ENCODE measurements around the gene NELFA.

Gene NELFA

DNA sequence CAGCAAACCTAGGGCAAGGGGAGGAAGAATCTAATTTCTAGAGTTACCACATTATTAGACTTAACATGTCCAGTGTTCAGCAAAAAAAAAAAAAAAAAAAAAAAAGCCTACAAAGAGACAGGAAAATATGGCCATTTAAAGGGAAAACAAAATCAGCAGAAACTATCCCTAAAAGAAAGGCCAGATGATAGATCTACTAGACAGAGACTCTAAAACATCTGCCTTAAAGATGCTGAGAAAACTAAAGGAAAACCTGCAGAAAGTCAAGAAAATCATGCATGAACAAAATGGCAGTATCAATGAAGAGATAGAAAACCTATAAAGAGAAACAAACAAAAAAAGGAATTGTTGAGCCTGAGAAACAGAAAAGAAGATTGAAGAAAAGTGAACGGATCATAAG is 43.8 kb downstream of the NELFA start:
- DNase-seq (ENCODE audit: low read depth): no peak

DNA sequence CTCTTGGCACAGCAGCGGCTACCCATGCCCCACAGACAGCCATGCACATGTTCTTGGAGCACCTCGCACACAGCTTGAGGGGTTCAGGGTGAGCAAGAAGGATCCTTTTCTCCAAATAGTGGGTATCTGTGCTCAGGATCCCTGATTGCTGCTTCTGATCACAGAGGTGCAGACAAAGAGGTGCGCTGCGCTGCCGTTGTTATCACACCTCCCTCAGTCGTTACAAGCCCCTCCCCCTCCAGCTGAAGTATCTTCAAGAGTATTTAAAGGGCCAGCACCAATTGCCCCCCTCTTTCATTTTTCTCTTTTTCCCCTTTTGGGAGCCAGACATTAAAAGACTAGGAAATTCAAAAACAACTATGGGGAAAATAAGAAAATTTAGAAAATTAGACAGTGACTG is 44.3 kb downstream of the NELFA start:
- DNase-seq (ENCODE audit: low read depth): no peak

DNA sequence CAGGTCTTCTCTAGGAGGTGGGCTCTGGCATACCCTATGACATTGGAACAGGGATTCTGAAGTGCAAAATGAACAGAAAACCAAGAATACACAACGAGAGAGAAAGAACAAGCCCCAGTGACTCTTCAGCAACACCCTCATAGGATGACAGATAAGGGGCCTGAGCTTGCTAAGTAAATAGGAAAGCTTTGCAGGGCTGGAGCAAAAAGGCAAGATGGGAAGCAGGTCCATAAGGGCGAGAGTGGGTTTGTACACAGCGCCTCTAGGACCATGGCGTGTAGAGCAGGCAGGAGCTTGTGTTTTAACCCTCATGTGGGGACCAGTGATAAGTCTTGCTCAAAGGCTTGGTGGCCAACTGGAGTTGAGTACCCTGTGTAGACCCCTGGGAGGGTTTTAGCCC is 45.8 kb downstream of the NELFA start:
- no peak for DNase-seq (ENCODE audit: low read depth)

DNA sequence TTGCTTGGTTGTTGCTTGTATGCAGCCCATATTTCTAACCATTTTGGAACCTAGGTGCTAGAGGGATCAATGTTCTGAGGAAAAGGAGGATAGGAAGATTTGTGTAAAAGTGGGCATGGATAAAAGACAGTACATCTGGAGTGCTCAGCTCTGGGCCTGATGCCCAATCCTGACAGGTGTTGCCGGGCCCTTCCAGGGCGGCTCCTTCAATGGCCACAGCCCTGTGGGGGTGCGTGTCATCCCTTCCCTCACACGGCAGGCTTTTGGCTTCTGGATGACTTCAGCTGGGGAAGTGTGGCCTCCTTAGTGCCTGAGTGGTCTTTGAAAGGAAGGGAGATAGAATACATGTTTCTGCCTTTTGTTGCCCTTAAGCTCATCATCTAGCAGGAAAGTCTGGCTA is 47.2 kb downstream of the NELFA start:
- DNase-seq (ENCODE audit: low read depth): no peak

DNA sequence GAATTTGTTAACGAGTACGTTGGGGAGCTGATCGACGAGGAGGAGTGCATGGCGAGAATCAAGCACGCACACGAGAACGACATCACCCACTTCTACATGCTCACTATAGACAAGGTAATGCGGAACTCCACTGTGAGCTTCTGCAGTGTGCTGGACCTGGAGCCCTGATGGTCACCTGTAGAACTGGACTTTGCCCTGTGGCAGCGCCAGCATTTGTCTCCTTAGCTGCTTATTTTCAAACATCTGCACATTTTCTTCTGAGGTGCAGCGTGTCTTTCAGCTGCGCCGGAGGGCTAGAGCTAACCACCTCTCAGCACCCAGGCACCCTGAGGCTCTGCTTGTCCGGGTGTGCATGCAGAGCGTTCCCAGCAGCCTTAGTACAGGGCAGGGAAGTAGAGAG is 47.7 kb downstream of the NELFA start:
- DNase-seq (ENCODE audit: low read depth): no peak

DNA sequence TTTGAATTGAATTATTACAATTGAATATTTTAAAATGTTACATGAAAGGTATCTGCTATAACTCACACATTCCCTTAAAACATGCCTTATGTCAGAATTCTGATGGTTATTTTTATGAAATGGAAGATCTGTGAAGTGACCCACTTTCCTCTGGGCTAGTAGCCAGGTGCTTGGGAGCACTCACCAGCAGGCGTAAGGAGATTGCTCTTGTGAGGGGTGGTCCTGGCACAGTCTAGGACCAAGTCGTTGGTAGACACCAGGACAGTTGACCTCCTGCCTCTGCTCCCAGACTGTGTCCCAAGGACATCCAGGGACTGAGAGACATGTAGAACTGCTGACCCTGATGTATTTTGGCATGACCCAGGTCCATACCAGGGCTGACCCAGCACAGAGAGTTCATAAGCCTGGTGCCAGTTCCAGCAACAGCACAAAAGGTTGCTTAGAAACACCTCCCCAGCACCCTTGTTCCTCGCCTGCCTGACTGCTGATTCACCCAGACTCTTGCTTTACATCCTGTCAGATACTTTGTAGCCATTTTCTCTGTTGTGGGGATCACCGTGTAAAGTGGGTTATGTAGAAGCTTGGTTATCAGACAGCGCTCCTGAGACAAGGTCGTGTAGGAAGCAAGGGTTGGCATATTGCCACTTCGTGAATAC is 48.5 kb downstream of the NELFA start:
- DNase-seq (ENCODE audit: low read depth): no peak

DNA sequence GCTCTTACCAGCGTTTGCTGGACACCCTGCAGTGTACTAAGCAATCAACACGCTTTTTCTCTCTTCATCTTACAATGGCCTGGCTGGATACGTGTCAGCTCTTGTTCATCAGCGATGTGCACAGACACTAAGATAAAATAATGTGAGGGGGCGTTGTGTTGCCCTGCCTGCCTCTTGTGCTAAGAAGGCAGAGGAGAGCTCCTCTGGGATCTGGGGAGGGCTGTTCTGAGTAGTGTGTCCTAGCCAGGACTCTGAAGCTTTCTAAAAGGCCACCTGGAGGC is 49.7 kb downstream of the NELFA start:
- DNase-seq (ENCODE audit: low read depth): no peak

DNA sequence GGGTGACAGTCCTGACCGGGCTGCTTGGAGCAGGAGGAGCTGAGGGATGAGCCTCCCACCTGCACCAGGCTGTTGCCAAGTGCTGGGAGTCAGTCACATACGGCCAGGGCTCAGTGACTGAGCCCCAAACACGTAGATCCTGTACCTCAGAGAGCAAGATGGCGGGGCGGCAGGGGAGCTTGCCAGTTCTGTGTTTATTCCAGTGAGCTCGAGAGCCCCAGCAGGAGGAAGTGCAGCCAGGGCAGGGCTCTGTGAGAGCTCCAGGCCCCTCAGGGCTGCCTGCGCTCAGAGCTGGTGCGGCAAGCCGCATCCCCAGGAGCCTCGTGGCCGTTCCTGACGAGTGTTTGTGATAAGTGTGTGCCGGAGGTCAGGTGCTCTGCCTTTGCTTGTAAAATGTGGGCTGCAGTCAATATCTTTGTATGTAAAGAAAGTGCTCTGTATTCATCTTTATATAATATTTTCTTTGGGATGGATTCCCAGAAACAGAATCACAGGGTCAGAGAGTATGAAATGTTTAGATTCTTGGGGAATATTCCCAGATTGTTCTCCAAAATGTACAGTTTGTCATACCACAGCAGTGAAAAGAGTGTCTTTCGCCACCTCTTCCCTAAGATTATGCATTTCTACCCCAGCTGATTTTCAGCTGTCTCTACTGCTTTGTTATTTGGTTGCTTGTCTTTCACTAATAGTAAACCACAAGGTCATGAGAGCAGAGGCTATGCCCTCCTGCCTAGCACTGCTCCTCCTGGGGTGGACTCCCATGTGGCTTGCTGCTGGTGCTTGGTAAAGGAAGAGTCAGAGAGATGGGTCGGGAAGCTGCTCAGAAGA is 50.3 kb downstream of the NELFA start:
- DNase-seq (ENCODE audit: low read depth): no peak

DNA sequence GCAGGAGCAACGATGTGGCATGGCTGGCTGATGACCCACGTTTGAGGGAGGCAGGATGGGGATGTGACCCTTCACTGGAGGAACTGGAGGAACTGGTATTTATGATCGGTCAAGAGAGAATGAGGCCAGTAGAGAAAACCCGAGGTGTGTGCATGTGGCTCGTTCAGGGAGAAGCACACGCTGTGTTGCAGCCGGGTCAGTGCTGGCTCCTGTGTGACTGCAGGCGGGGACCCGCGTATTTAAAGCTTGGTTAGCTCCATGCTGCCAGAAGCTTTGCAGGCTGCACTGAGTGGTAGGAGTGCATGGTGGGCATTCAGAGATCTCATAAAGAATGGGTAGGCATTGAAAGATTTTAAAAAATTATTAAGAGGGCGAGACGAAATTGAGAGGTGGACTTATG is 52.1 kb downstream of the NELFA start:
- no peak for DNase-seq (ENCODE audit: low read depth)

DNA sequence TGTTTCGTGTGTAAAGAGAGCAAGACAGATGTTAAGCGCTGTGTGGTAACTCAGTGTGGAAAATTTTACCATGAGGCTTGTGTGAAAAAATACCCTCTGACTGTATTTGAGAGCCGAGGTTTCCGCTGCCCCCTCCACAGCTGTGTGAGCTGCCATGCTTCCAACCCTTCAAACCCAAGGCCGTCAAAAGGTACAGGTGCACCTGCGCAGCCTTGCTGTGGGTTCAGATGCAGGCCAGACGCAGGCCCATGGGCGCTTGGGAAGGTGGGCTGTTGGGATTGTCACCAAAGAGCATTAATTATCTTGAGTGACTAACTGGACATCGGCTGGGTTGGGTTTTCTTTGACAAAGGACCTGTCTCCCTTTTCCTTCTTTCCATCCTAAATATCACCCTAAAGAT is 55.4 kb downstream of the NELFA start:
- no peak for DNase-seq (ENCODE audit: low read depth)

DNA sequence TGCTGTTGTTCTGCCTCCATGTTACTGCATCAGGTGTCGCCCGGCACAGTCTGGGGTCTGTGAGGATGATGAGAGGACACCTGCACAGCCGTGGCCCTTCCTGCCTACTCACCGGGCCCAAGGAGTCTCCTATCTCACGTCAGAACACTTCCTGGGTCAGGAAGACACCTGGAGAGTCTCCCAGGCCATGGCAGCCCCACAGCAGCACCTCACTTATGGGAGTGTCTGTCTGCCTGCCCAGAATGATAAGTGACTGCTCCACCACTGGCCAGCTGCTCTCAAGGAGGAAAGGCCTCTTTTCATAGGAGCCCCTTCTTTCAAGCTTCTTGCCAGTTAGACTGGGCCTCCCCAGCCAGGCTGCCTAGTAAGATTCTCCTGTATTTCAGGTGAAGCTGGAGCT is 56.1 kb downstream of the NELFA start:
- DNase-seq (ENCODE audit: low read depth): no peak

DNA sequence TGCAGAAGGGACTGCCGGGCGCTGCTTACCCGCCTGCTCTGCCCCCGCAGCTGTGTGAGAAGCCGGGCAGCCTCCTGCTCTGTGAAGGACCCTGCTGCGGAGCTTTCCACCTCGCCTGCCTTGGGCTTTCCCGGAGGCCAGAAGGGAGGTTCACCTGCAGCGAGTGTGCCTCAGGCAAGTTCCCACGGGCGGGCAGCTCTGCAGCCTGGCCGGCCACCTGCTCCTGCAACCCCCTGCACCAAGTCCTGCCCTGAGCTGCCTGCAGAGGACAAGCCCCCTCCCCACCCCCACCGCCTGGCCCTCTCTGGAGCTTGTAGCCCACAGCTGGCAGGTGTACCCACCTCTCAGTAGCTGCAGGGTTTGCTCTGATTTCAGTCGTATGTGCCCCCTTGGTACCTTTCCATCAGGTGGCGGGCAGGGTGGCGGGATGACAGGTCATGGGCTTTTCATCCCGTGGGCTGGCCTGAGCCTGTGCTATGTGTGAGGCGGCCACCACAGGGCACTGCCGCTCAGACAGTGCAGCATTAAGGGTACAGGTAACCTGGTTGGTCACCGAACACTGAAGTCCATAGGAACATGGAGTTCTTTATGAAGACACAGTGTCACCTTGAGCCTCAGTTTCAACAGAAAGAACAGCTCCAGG is 56.6 kb downstream of the NELFA start:
- no peak for DNase-seq (ENCODE audit: low read depth)

DNA sequence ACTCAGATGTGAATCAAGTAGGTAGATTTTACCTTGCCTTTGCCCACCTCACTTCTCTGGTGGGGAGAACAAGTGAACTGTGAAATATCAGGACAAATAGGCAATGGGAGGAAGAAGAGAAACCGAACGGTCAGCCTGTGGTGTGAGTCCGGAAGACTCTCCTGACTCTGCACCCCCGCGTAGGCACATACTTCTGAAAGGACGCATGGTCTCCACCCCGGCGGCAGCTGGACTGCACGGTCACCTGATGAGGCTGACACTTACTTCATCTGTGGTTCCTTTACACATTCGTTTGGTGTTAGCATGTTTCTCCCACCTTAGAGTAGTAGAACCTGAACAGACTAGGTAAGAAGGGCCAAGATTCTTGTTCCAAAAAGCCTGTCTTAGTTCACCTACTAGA is 58.4 kb downstream of the NELFA start:
- no peak for DNase-seq (ENCODE audit: low read depth)

DNA sequence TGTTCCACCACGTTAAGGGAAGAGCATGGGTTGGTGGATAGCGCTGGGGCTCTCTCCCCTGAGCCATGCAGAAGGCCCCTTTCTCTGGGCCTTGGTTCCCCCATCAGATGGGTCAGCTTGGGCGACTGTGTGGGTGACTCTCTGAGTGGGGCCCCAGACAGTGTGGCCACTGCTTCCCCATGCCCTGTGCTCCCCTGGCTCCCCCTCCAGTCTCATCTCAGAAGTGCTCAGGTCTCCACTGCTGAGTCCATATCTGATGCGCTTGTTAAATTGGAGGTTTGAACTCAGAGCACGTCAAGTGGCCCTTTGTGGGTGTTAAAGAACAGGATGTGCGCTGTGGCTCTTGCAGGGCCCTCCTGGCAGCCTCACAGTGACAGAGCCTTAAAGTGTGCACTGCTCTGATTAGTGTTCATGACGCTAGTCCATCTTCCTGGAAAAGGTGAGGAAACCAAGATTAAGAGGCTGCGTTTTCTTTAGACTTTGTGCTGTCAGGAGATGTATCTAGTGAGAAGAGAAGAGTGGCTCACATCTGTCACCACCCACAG is 59.8 kb downstream of the NELFA start:
- no peak for DNase-seq (ENCODE audit: low read depth)

DNA sequence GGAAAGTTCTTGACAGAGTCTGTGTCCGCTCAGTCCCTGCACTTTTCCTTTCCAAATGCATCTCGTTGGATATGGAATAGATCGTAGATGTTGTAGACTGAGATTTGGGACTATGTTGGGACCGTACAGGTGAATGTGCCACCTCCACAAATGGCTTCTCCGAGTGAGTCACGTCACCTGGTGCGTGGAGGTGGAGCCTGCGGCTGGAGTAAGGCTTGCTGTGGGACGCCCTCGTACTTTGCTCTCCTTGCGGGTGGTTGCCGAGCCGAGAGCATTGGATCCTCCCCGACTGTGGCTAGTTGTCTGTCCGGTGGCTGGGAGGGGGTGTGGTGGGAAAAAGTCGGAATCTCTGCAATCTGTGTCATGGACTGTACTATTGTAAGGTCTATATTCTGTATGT is 60.5 kb downstream of the NELFA start:
- DNase-seq (ENCODE audit: low read depth): no peak

DNA sequence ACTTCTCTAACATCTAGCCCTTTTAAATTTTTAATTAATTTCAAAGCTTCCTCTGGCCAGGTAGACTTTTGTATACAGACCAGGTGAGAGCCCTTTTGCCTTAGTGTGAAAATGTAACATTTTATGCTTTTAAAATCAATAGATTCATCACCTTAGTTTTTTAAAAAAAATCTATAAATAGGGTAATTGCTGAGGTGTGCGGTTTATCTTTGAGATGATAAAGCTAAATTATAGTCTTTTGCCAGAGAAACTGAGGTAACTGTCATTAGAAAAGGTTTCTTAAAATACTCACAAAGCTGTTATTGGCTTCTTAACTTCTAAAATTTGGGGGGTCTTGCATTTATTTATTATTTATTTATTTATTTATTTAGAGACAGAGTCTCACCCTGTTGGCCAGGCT is 62.9 kb downstream of the NELFA start:
- DNase-seq (ENCODE audit: low read depth): no peak

DNA sequence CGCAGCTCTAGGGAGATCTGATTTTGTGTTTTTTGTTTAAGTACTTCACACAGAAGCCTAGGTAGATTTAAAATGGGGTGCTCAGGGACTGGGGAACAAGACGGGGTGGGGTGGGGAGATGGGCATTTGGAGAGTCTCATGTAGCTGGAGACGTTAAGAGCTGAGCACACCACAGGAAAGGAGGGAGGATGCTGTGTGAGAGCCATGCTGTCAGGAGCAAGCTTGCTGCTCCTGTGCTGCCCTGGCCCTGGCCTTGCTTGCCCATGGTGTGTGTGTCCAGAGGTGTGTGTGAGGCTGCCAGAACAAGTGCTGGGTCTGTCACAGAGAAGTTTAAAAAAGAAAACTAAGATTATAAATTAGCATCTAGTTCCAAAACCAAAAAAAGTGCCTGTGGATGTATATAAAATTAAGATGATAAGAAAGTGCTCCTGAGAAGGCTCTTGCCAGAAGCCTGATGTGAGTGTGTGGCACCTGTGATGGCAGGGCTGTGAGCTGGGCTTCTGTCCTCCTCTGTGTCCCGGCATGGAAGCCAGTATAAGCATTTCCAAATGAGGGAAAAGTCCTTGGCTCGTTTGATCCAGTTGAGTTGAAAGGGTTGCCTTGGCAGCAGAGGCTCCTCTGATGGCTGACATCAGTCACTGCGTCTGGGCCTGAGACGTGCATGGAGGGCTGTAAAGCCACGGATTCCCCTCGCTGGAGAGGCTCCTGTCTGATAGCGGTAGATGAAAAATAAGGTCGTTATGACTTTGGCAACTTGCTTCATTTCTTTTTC is 63.5 kb downstream of the NELFA start:
- DNase-seq (ENCODE audit: low read depth): no peak

DNA sequence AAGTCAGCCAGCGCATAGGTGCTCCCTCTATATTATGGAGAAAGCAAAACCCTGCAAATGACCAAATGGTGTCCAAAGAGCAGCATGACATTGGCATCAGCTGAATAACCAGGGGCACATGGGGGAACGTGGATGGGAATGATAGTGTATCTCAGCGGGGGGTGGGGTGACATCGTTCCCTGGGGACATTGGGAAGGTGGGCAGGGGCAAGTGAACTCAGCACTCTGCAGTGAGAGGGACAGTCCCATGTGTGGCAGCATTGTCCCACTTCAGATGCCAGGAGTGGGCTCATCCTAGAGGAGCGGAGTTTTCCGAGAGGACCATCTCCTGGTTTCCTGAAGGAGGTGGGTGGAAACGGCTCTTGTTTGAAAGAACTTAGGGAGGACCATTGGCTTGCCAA is 64.8 kb downstream of the NELFA start:
- no peak for DNase-seq (ENCODE audit: low read depth)

DNA sequence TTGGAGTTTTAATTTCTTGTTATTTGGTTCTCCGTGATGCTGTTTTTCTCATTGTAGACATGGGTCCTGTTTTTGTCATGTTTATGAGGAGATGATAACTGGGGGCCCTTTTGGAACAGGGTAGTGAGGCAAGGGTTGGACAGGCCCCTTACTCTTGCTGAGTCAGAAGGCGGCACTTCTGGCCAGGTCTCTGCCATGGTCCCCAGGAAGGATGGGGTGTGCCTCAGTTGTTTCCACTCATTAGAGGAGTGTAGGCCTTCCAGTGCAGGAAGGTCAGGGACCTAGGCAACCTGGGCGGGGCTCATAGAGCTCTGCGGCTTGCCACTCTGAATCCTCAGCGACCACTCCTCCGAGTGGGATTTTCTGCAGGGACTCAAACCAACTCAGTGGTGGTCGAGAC is 68.2 kb downstream of the NELFA start:
- no peak for DNase-seq (ENCODE audit: low read depth)

DNA sequence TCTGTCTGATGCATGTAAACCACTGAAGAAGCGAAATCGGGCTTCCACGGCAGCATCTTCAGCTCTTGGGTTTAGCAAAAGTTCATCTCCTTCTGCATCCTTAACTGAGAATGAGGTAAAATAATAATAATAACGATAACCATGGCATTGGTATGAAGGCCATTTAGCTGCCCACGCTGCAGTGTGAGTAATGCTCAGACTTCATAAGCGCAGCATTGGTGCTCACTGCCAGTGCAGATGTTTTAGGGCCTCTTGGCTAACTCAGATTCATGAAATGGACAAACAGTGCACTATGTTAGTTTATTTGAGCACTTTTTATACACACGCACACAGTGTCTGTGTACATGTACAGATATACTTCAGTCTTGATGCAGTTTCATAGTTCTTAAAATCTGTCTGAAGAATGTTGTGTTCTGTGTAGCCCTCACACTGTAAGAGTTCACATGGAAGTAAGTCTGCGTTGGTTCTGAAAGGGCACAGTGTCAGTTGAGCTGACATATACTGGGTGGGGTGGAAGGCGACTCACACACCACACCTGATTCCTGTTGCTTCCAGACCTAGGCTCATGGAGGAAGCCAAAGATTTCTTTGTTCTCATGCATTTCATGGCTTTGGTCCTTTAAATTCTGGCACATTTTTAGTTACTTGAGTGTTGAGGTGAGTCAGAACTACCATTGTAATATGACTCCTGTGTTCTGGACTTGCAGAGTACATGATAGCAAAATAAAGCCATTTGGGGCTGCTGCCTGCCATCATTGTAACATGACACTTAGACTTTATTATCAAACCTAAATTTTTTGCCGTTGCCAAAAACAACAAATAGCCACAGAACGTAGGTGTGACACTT is 68.9 kb downstream of the NELFA start:
- no peak for DNase-seq (ENCODE audit: low read depth)

DNA sequence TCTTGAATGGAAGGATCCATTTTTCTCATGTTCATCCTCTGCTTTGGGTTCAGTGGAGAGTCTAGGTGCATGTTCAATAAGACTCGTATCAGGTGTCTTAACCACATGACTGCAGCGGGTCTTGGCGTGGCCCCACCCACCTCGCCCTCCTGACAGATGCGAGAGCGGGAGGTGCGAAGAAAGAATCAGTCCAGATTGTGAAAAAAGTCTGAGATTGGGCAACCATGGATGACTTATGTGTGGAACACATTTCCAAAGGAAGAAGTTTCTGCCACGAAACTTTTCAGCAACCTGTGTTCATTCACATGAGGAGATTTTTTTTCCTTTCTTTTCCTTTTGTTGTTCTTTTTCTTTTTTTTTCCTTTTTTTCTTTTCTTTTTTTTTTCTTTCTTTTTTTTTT is 70.7 kb downstream of the NELFA start:
- no peak for DNase-seq (ENCODE audit: low read depth)

DNA sequence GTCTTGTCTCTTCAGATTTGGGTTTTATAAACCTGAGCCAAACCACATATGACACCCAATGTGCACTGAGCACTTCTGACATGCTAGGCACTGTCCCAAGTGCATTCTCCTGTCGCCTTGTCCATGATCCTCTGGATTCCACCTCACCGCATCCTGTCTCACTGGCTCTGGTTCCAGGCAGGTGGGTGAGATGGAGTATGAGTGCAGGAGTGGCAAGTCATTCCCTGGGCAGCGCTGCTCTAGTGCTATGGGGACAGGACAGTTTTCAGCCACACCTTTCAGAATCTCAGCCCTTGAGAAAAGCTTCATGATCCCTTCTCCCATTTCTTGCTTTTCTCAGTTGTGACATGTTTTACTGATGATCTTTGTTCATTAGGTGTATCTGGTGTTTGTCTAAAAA is 71.2 kb downstream of the NELFA start:
- DNase-seq (ENCODE audit: low read depth): no peak

All from activated T-helper 1 cell treated with Interleukin-2 at 50 U/mL for 16 hours (primary cell).